NT2/D1 (cell line): ENCODE results near the gene OMP.
A peak's percentile ranks its signal among the peaks of the same experiment; 100 is the strongest.

ENCODE experiments used
- DNase-seq: peaks from one replicate; pipeline ENCODE4 v3.0.0-alpha.2; 2011; ENCODE audit warnings: low read depth, low spot score
- H3K27me3 ChIP-seq: 2 replicates; pipeline ENCODE4 v1.6.0; 2011; ENCODE audit warnings: mild to moderate bottlenecking; ENCODE audit not compliant: insufficient read length, insufficient read depth
- H3K36me3 ChIP-seq: 2 replicates; pipeline ENCODE4 v1.6.1; 2011; ENCODE audit warnings: mild to moderate bottlenecking, low read length, mixed read lengths; ENCODE audit not compliant: insufficient read depth, insufficient read length
- H3K4me1 ChIP-seq: 2 replicates; pipeline ENCODE4 v1.5.1; 2011; ENCODE audit not compliant: insufficient read depth, insufficient read length
- H3K4me3 ChIP-seq: 2 replicates; pipeline ENCODE4 v1.5.1; 2011; ENCODE audit warnings: low read depth; ENCODE audit not compliant: insufficient read length
- H3K9ac ChIP-seq: 2 replicates; pipeline ENCODE4 v1.6.0; 2011; ENCODE audit warnings: low read depth; ENCODE audit not compliant: insufficient read length
- H3K9me3 ChIP-seq: 2 replicates; pipeline ENCODE4 v1.5.1; 2011; ENCODE audit warnings: mild to moderate bottlenecking, low read length; ENCODE audit not compliant: insufficient read depth
- SUZ12 ChIP-seq: IDR thresholded peaks from 2 replicates; pipeline ENCODE4 v1.6.1; 2011; ENCODE audit not compliant: insufficient read length, insufficient read depth; ENCODE audit errors: extremely low read depth
- YY1 ChIP-seq: IDR thresholded peaks from 2 replicates; pipeline ENCODE4 v1.6.1; 2011; ENCODE audit not compliant: insufficient read length, insufficient read depth
- ZNF274 ChIP-seq: IDR thresholded peaks from 2 replicates; pipeline ENCODE4 v1.6.1; 2011; ENCODE audit warnings: mild to moderate bottlenecking, low read depth, low read length

OMP gene

GRCh38 chr11:77111946-77112345 lies 9.3 kb downstream of the OMP start:
- no peak for DNase-seq
- TF ChIP-seq SUZ12 (no peak), ZNF274 (no peak), YY1 (no peak)
- H3K4me1 ChIP-seq, result peaks cover 13% of the 10 kb centered on the region
- H3K9ac ChIP-seq, result no peak overlapping the region
- no peak overlapping the region for H3K4me3 ChIP-seq
- no peaks in the 10 kb centered on the region for H3K9me3 ChIP-seq
- H3K36me3 ChIP-seq, result no peaks in the 10 kb centered on the region
- no peaks in the 10 kb centered on the region for H3K27me3 ChIP-seq

DNA sequence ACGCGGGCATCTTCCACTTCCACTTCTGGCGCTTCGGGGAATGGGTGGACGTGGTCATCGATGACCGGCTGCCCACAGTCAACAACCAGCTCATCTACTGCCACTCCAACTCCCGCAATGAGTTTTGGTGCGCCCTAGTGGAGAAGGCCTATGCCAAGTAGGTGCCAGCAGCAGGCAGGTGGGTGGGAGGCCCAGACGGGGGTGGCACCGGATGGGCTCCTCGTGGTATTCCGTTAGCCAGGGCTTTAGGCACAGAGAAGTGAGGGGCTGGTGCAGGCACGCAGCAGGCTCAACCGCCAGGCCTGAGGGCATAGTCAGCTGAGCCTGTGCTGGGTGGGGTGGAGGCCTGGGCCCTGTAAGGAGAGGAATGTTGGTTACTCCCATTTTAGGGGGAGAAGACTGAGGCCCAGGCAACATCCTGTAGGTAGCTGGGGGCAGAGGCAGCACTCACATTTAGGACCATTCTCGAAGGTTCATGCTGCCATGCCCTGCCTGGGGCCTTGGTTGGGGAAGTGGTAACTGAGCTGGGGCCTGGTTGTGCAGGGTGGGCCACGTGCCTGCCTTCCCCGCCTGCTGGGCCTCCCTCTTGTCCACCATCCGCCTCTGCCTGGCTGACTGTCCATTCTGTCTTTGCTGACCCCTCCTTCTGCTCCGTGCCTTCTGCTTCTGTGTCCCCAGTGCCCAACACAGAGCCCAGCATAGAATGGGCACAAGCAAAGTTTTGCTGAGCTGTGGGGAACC lies 10.2 kb downstream of the OMP start:
- TF ChIP-seq ZNF274 (no peak), YY1 (no peak), SUZ12 (no peak)
- Histone ChIP-seq H3K4me1 (peaks cover 13% of the 10 kb centered on the region), H3K27me3 (no peaks in the 10 kb centered on the region), H3K36me3 (no peaks in the 10 kb centered on the region), H3K9me3 (no peaks in the 10 kb centered on the region), H3K4me3 (no peak overlapping the region), H3K9ac (peak overlapping the region; percentile 26)
- DNase-seq, result no peak

GRCh38 chr11:77113382-77114088 lies 10.9 kb downstream of the OMP start:
- Histone ChIP-seq H3K4me1 (peaks cover 13% of the 10 kb centered on the region), H3K4me3 (no peak overlapping the region), H3K36me3 (peaks cover 3% of the 10 kb centered on the region), H3K9ac (peak overlapping the region; percentile 26), H3K9me3 (no peaks in the 10 kb centered on the region), H3K27me3 (no peaks in the 10 kb centered on the region)
- no peak for DNase-seq
- TF ChIP-seq ZNF274, result no peak
- TF ChIP-seq SUZ12, result no peak
- no peak for TF ChIP-seq YY1

- H3K27me3 ChIP-seq, result no peaks in the 10 kb centered on the region
- no peak for TF ChIP-seq SUZ12
- no peak for TF ChIP-seq ZNF274
- no peak for TF ChIP-seq YY1
- no peak overlapping the region for H3K9ac ChIP-seq
- no peak for DNase-seq
- H3K9me3 ChIP-seq, result no peaks in the 10 kb centered on the region
- H3K4me1 ChIP-seq, result peaks cover 13% of the 10 kb centered on the region
- peaks cover 3% of the 10 kb centered on the region for H3K36me3 ChIP-seq
- H3K4me3 ChIP-seq, result no peak overlapping the region
Observed at GRCh38 chr11:77114089-77114463, 11.4 kb downstream of the OMP start.

DNA sequence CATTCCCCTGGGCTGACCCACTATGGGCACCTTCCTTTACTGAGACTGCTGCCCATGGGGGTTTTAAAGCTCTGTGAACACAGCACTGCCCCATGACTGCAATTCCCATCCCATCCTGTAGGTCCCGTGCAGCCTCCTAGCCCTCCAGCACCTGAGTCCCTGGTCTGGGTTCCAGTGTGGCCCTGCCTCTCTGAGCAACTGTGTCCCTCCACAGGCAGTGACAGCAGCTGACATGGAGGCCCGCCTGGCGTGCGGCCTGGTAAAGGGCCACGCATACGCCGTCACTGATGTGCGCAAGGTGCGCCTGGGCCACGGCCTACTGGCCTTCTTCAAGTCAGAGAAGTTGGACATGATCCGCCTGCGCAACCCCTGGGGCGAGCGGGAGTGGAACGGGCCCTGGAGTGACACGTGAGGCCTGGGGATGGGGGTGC lies 12.6 kb downstream of the OMP start:
- Histone ChIP-seq H3K4me1 (peaks cover 13% of the 10 kb centered on the region), H3K9me3 (no peaks in the 10 kb centered on the region), H3K36me3 (peaks cover 7% of the 10 kb centered on the region), H3K9ac (no peak overlapping the region), H3K4me3 (no peak overlapping the region), H3K27me3 (no peaks in the 10 kb centered on the region)
- TF ChIP-seq SUZ12 (no peak), YY1 (no peak), ZNF274 (no peak)
- no peak for DNase-seq

DNA sequence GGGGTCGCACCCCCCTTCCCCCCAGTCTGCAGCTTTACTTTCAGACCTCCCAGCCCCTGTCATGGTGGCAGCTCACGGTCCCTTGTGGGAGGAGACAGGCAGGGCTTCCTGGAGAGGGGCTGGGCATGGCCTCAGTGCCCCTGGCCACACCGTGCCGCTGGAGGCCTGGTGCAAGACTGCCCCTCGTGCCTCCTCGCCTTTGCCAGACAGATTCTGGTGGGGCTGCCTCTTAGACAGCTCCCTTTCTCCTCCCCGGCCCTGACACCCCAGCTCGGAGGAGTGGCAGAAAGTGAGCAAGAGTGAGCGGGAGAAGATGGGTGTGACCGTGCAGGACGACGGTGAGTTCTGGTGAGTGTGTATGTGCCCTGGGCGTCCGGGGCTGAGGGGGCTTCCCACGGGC lies 13.3 kb downstream of the OMP start:
- no peaks in the 10 kb centered on the region for H3K27me3 ChIP-seq
- no peak for DNase-seq
- TF ChIP-seq YY1, result no peak
- no peak for TF ChIP-seq ZNF274
- TF ChIP-seq SUZ12, result no peak

GRCh38 chr11:77117492-77117891 lies 14.9 kb downstream of the OMP start:
- no peaks in the 10 kb centered on the region for H3K9me3 ChIP-seq
- H3K4me3 ChIP-seq, result no peak overlapping the region
- H3K36me3 ChIP-seq, result peaks cover 13% of the 10 kb centered on the region
- no peak overlapping the region for H3K9ac ChIP-seq
- TF ChIP-seq YY1 (no peak), SUZ12 (no peak), ZNF274 (no peak)
- H3K27me3 ChIP-seq, result no peaks in the 10 kb centered on the region
- no peak for DNase-seq
- H3K4me1 ChIP-seq, result peaks cover 7% of the 10 kb centered on the region

More for the DNA sequence above, 13.3 kb downstream of the OMP start:
- Histone ChIP-seq H3K36me3 (peaks cover 12% of the 10 kb centered on the region), H3K4me3 (no peak overlapping the region), H3K4me1 (peaks cover 10% of the 10 kb centered on the region), H3K9me3 (no peaks in the 10 kb centered on the region), H3K9ac (no peak overlapping the region)
